Activated CD4-positive, alpha-beta T cell treated with anti-CD3 and anti-CD28 coated beads, Interleukin-2, amount 50 U/mL, for 16 hours (primary cell): ENCODE results near the gene MGLL.
"Not testable (repeated sequence)": the region's sequence is repeated elsewhere in the genome, so short reads cannot be mapped to it uniquely, and the experiment has no call there.

Experiments used
- DNase-seq: peaks from one replicate; pipeline ENCODE4 v3.0.0-alpha.2; 2020

The MGLL gene

GRCh38 chr3:127718916-127719290, 103.4 kb downstream of the MGLL start:
- no peak for DNase-seq

- no peak for DNase-seq
Observed at GRCh38 chr3:127718245-127718915, 103.9 kb downstream of the MGLL start.

- no peak for DNase-seq
Observed at GRCh38 chr3:127717357-127718244, 104.7 kb downstream of the MGLL start.

GRCh38 chr3:127716384-127716783, 105.9 kb downstream of the MGLL start:
- no peak for DNase-seq

- no peak for DNase-seq
Observed at GRCh38 chr3:127715532-127715931, 106.8 kb downstream of the MGLL start.

GRCh38 chr3:127714866-127715265, 107.4 kb downstream of the MGLL start:
- DNase-seq, result no peak

GRCh38 chr3:127714125-127714571, 108.2 kb downstream of the MGLL start:
- DNase-seq, result no peak

- no peak for DNase-seq
Observed at GRCh38 chr3:127712881-127713771, 109.2 kb downstream of the MGLL start.

- no peak for DNase-seq
Observed at GRCh38 chr3:127712461-127712860, 109.9 kb downstream of the MGLL start.

- DNase-seq, result no peak
Observed at GRCh38 chr3:127711896-127712295, 110.4 kb downstream of the MGLL start.

- DNase-seq, result no peak
Observed at GRCh38 chr3:127711021-127711695, 111.2 kb downstream of the MGLL start.

GRCh38 chr3:127710155-127710941, 112.0 kb downstream of the MGLL start:
- DNase-seq, result no peak

GRCh38 chr3:127709320-127710060, 112.8 kb downstream of the MGLL start:
- DNase-seq, result no peak

- no peak for DNase-seq
Observed at GRCh38 chr3:127708837-127709236, 113.5 kb downstream of the MGLL start.

GRCh38 chr3:127707851-127708411, 114.4 kb downstream of the MGLL start:
- no peak for DNase-seq

- DNase-seq, result no peak
Observed at GRCh38 chr3:127706785-127707351, 115.4 kb downstream of the MGLL start.

GRCh38 chr3:127706312-127706711, 116.0 kb downstream of the MGLL start:
- no peak for DNase-seq

GRCh38 chr3:127704840-127705239, 117.5 kb downstream of the MGLL start:
- DNase-seq, result not testable (repeated sequence)

GRCh38 chr3:127702151-127702578, 120.2 kb downstream of the MGLL start:
- no peak for DNase-seq

- DNase-seq, result no peak
Observed at GRCh38 chr3:127701280-127701911, 120.9 kb downstream of the MGLL start.
